ENCODE data around the gene SCN10A.

The SCN10A gene

DNA sequence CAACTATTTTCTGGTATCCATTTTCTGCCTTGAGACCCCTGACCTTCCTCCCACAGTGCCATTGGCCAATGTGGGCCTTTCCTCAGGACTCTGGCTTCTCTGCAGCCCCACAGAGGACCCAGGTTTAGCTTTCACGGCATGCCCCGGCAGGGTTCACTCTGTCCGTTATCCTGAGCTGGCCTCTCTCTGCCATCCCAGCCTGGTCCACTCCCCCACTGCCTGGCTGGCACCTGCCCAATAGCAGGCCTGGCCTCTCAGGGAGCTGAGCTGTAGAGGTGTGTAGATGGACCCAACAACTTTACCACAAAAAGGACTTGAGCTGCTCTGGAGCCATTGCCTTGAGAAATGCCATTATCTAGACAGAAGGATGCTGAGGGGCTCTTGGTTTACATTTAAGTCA is 57.5 kb downstream of the SCN10A start:
- no peak for DNase-seq (ENCODE audit: low spot score)
- in situ Hi-C loops (cut with MboI; ENCODE audit: low pct_unique_long_range_greater_than_20kb, low sequenced_read_pairs, unreplicated experiment), result no loop called here
- TF ChIP-seq, protein P1, sequence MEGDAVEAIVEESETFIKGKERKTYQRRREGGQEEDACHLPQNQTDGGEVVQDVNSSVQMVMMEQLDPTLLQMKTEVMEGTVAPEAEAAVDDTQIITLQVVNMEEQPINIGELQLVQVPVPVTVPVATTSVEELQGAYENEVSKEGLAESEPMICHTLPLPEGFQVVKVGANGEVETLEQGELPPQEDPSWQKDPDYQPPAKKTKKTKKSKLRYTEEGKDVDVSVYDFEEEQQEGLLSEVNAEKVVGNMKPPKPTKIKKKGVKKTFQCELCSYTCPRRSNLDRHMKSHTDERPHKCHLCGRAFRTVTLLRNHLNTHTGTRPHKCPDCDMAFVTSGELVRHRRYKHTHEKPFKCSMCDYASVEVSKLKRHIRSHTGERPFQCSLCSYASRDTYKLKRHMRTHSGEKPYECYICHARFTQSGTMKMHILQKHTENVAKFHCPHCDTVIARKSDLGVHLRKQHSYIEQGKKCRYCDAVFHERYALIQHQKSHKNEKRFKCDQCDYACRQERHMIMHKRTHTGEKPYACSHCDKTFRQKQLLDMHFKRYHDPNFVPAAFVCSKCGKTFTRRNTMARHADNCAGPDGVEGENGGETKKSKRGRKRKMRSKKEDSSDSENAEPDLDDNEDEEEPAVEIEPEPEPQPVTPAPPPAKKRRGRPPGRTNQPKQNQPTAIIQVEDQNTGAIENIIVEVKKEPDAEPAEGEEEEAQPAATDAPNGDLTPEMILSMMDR (IDR thresholded peaks at IDR 0.05; ENCODE audit: extremely low read depth, insufficient read depth, missing control alignments), result no peak

DNA sequence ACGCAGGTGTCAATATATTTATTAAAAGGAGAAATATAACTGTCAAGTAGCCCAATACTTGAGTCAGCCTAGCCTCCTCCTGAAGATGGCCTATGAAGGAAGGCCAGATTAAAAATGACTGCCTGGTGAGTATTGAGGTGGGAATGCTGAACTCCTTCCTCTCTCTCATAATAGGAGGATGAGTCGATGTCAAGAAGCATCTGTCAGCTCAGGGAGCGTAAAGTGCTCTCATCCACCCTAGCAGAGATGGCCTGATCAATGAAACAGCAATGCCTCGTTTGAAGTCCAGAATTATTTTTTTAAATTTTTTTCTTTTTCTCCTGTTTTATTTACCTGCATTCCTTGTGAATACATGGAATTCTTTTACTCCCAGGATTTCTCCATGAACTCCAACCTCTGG is 58.3 kb downstream of the SCN10A start:
- in situ Hi-C loops (cut with MboI; ENCODE audit: low pct_unique_long_range_greater_than_20kb, low sequenced_read_pairs, unreplicated experiment), result no loop called here
- no peak for DNase-seq (ENCODE audit: low spot score)
- TF ChIP-seq, protein P1 (IDR thresholded peaks at IDR 0.05; ENCODE audit: extremely low read depth, insufficient read depth, missing control alignments), result no peak

DNA sequence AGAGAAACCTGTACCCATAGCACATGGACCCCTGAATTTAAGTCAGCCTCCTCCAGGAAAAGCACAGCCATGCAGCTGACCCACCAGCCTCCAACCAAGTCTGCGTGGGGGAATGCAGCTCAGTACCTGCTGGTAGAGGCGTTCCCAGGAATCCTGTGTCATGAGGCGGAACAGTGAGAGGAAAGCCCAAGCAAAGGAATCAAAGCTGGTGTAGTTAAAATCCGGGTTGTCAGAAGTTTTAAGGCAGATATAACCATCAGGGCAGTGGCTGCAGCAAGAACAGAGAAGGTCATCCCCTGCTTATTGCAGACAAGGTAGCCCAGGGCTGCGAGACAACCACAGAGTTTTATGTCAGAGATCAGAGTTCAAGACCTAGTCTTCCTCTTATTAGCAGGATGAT is 59.1 kb downstream of the SCN10A start:
- no peak for DNase-seq (ENCODE audit: low spot score)
- TF ChIP-seq, protein P1 (IDR thresholded peaks at IDR 0.05; ENCODE audit: extremely low read depth, insufficient read depth, missing control alignments), result no peak
- in situ Hi-C loops (cut with MboI; ENCODE audit: low pct_unique_long_range_greater_than_20kb, low sequenced_read_pairs, unreplicated experiment), result no loop called here

DNA sequence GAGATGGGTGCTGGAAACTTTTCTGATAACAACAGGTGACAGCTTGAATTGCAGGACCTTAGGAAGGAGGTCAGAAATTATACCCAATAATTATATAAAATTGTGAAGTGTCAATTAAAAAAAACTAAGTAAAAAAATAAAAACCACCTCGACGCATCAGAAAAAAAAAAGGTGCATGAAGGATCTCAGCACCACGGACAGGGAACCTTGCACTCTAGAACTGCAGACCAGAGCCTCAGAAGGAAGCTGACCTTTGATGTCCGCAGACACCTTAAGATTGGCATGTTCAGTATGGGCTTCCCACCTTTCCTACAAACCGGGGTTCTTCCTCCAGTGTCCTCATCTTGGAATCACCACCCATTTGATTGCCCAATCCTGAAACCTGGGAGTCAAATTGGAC is 60.9 kb downstream of the SCN10A start:
- in situ Hi-C loops (cut with MboI; ENCODE audit: low pct_unique_long_range_greater_than_20kb, low sequenced_read_pairs, unreplicated experiment), result no loop called here
- TF ChIP-seq, protein P1 (IDR thresholded peaks at IDR 0.05; ENCODE audit: extremely low read depth, insufficient read depth, missing control alignments), result no peak
- no peak for DNase-seq (ENCODE audit: low spot score)

DNA sequence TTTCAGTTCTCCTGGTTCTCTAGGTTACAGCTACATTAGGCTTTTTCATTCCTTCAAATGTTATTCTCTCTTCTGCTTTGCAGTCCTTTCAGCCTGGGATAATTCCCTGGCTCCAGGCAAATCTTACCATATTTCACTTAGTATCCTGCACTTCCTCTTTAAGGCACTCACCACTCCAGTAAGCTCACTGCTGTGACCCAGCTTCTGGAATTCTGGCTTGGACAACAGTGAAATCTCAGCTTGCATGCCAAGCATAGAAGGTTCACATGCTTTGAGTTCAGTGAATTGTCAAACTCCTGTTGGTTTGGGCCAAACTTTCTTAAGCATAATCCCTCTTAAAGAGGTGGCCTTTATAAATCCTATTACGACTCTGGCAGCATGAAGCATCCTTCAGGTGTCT is 69.4 kb downstream of the SCN10A start:
- in situ Hi-C loops (cut with MboI; ENCODE audit: low pct_unique_long_range_greater_than_20kb, low sequenced_read_pairs, unreplicated experiment), result no loop called here
- no peak for DNase-seq (ENCODE audit: low spot score)
- TF ChIP-seq, protein P1 (IDR thresholded peaks at IDR 0.05; ENCODE audit: extremely low read depth, insufficient read depth, missing control alignments), result no peak

DNA sequence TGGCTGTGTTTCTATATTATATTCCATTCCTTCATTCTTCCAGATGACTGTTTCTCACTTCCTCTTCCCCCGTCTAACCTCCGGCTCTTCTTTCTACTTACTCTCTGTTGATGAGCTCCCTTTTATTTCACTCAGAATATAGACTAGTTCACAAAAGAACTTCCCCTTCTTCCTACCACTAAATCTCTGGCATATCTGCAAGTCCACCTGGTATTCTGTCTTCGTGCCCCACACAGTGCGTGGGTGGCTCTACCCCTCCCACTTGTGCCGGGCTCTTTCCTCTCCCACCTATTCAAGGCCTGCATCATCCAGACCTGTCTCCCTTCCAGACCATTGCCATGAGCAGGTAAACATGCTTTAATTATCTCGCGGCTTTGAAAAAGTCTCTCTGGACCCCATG is 73.0 kb downstream of the SCN10A start:
- in situ Hi-C loops (cut with MboI; ENCODE audit: low pct_unique_long_range_greater_than_20kb, low sequenced_read_pairs, unreplicated experiment), result no loop called here
- TF ChIP-seq, protein P1 (IDR thresholded peaks at IDR 0.05; ENCODE audit: extremely low read depth, insufficient read depth, missing control alignments), result no peak
- no peak for DNase-seq (ENCODE audit: low spot score)

DNA sequence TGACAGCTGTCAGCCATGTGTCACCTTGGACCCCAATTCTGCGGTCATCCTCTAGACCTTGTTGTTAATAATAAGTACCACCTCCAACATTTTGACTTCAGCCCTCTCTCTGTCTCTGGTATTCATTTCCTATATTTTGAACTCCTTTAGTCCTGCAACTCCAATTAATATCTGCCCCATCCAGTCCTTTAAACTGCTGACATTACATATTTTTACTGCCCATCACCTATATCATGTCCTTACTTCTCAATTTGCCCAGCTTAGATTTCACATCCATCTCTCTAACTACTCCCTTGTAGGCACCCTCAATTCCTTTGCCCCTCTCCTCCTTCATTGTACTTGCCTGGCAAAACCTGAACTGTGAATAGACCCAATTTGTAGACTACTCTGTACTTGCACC is 73.5 kb downstream of the SCN10A start:
- TF ChIP-seq, protein P1 (IDR thresholded peaks at IDR 0.05; ENCODE audit: extremely low read depth, insufficient read depth, missing control alignments), result no peak
- in situ Hi-C loops (cut with MboI; ENCODE audit: low pct_unique_long_range_greater_than_20kb, low sequenced_read_pairs, unreplicated experiment), result no loop called here
- DNase-seq (ENCODE audit: low spot score), result no peak
